Smooth muscle cell (in vitro differentiated cells): ENCODE results near the gene APPL2. TPM values are rescaled to one million over a fixed set of nuclear protein-coding genes. Genes with fewer than 3 reads are reported as not detected.
"Not testable (repeated sequence)": the region's sequence is repeated elsewhere in the genome, so short reads cannot be mapped to it uniquely, and the experiment has no call there.

Source experiments
- DNase-seq: peaks from one replicate; lab custom pipeline; 2025; ENCODE audit not compliant: unreplicated experiment; lab: John Stamatoyannopoulos, UW
- H2AFZ ChIP-seq: fragments of 200-600 bp; sonication (generic); 2 replicates; pipeline ENCODE4 v1.6.0; 2016; ENCODE audit warnings: antibody characterized with exemption, low read depth, mild to moderate bottlenecking
- H3F3A ChIP-seq: fragments of 200-600 bp; sonication (generic); 2 replicates; pipeline ENCODE4 v1.6.0; 2017; ENCODE audit warnings: antibody characterized with exemption, low read depth
- H3K27ac ChIP-seq: fragments of 200-600 bp; sonication (generic); 2 replicates; pipeline ENCODE4 v1.5.1; 2016; ENCODE audit warnings: low read depth, mild to moderate bottlenecking
- H3K27me3 ChIP-seq: fragments of 200-600 bp; sonication (generic); 2 replicates; pipeline ENCODE4 v1.6.1; 2016; ENCODE audit warnings: low read depth, mild to moderate bottlenecking
- H3K36me3 ChIP-seq: fragments of 200-600 bp; sonication (generic); 2 replicates; pipeline ENCODE4 v1.5.1; 2016; ENCODE audit warnings: low read depth
- H3K4me1 ChIP-seq: fragments of 200-600 bp; sonication (generic); 2 replicates; pipeline ENCODE4 v1.5.1; 2016; ENCODE audit warnings: low read depth
- H3K4me2 ChIP-seq: fragments of 200-600 bp; sonication (generic); 2 replicates; pipeline ENCODE4 v1.6.0; 2016; ENCODE audit warnings: mild to moderate bottlenecking
- H3K4me3 ChIP-seq: fragments of 200-600 bp; sonication (generic); 2 replicates; pipeline ENCODE4 v1.5.1; 2016; ENCODE audit warnings: mild to moderate bottlenecking
- H3K79me2 ChIP-seq: fragments of 200-600 bp; sonication (generic); 2 replicates; pipeline ENCODE4 v1.6.0; 2016; ENCODE audit warnings: low read depth, mild to moderate bottlenecking
- H3K9ac ChIP-seq: fragments of 200-600 bp; sonication (generic); 2 replicates; pipeline ENCODE4 v1.6.0; 2016; ENCODE audit warnings: low read depth
- H3K9me3 ChIP-seq: fragments of 200-600 bp; sonication (generic); replicated peaks from 2 replicates; pipeline ENCODE4 v1.5.1; 2016; ENCODE audit warnings: low read depth
- H4K20me1 ChIP-seq: fragments of 200-600 bp; sonication (generic); 2 replicates; pipeline ENCODE4 v1.6.0; 2016; ENCODE audit warnings: low read depth
- CTCF ChIP-seq: fragments of 200-600 bp; sonication (generic); IDR thresholded peaks from 2 replicates; pipeline ENCODE4 v1.5.1; 2017; ENCODE audit warnings: borderline replicate concordance, mild to moderate bottlenecking, antibody characterized with exemption; ENCODE audit not compliant: insufficient read depth, poor library complexity, severe bottlenecking
- WGBS: methylation state at CpG from one replicate; pipeline ENCODE4 v1.1.7; 2016; ENCODE audit warnings: low lambda C conversion rate; 5-methylcytosine and 5-hydroxymethylcytosine counted together
- polyA plus RNA-seq: library from polyadenylated mRNA; unstranded; fragments of >200 nt; fragmentation: Nextera tagmentation; extraction: Ambion mirVana; gene quantifications from 2 replicates; pipeline ENCODE4 v1.2.1, GENCODE V29; 2016
- total RNA-seq: library from RNA; depleted of rRNA; stranded (reverse); fragments of >200 nt; gene quantifications from 2 replicates; pipeline ENCODE4 v1.2.3, GENCODE V29; 2014

APPL2 gene
- total and polyA plus RNA-seq, 2 experiments from 2014 or later, result 19.8 to 22.4 TPM

DNA sequence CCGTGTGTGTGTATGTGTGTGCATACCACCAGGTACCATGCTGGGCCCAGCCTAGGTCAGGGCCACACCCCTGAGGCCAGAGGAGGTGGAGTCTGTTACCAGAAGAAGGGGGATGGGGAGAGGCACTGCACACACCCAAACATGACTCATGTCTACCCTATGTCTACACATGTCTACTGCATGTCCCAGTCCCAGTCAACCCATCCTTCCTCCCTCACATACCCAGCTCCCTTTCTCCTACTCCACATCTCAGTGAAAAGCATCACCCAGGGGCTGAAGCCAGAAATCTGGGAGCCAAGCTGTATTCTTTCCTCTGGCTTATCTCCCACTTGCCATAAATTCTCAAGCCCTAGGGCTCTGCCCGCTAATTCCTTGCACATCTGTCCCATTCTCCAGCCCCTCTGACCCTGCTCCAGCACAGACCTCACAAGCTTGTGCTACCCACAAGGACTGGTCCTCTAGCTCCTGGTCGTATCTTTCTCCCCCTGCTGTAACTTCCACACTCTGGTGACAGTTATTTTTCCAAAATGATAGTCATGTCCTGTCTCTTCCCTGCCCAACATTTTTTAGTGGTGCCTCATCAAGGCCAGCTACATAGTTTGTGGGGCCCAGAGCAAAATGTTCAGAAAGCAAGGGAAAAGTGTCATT is 18.0 kb upstream of the APPL2 start:
- Histone ChIP-seq H3K9ac (peak overlapping the region; percentile 53), H3K79me2 (no peaks in the 10 kb centered on the region), H3K4me2 (peak overlapping the region; percentile 76), H3K27me3 (no peaks in the 10 kb centered on the region), H2AFZ (no peak overlapping the region), H4K20me1 (no peaks in the 10 kb centered on the region), H3K9me3 (no peaks in the 10 kb centered on the region), H3K36me3 (no peaks in the 10 kb centered on the region), H3K4me3 (no peak overlapping the region), H3F3A (peaks cover 9% of the 10 kb centered on the region), H3K27ac (peak overlapping the region; percentile 78), H3K4me1 (no peaks in the 10 kb centered on the region)
- no peak for DNase-seq
- TF ChIP-seq CTCF, result no peak
- WGBS, result 40% methylated on average over 3 of the region's 3 CpGs

GRCh38 chr12:105252901-105253300 is 16.9 kb upstream of the APPL2 start:
- Histone ChIP-seq H3K4me3 (no peak overlapping the region), H3K9ac (no peak overlapping the region), H3K79me2 (no peaks in the 10 kb centered on the region), H2AFZ (no peak overlapping the region), H3K9me3 (no peaks in the 10 kb centered on the region), H3K4me1 (no peaks in the 10 kb centered on the region), H3K27ac (peak overlapping the region; percentile 78), H3K36me3 (no peaks in the 10 kb centered on the region), H3K4me2 (no peak overlapping the region), H3K27me3 (no peaks in the 10 kb centered on the region), H4K20me1 (no peaks in the 10 kb centered on the region), H3F3A (peaks cover 9% of the 10 kb centered on the region)
- no peak for DNase-seq
- 96% methylated on average over 5 of the region's 5 CpGs for WGBS
- TF ChIP-seq CTCF, result no peak

DNA sequence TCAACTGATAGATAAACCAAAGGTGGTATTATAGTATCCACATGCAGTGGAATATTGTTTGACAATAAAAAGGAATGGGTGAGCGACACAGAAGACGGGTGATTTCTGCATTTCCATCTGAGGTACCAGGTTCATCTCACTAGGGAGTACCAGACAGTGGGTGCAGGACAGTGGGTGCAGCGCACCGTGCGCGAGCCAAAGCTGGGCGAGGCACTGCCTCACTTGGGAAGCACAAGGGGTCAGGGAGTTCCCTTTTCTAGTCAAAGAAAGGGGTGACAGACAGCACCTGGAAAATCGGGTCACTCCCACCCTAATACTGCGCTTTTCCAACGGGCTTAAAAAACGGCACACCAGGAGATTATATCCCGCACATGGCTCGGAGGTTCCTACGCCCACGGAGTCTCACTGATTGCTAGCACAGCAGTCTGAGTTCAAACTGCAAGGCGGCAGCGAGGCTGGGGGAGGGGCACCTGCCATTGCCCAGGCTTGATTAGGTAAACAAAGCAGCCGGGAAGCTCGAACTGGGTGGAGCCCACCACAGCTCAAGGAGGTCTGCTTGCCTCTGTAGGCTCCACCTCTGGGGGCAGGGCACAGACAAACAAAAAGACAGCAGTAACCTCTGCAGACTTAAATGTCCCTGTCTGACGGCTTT is 9.9 kb upstream of the APPL2 start:
- H3K9me3 ChIP-seq, H4K20me1 ChIP-seq, H3K36me3 ChIP-seq, H3K4me1 ChIP-seq, H3F3A ChIP-seq, H3K27me3 ChIP-seq, H3K4me2 ChIP-seq, H3K9ac ChIP-seq, H3K79me2 ChIP-seq, H2AFZ ChIP-seq, H3K27ac ChIP-seq, DNase-seq, H3K4me3 ChIP-seq: not testable (repeated sequence)
- WGBS, result 92% methylated on average over 20 of the region's 20 CpGs

DNA sequence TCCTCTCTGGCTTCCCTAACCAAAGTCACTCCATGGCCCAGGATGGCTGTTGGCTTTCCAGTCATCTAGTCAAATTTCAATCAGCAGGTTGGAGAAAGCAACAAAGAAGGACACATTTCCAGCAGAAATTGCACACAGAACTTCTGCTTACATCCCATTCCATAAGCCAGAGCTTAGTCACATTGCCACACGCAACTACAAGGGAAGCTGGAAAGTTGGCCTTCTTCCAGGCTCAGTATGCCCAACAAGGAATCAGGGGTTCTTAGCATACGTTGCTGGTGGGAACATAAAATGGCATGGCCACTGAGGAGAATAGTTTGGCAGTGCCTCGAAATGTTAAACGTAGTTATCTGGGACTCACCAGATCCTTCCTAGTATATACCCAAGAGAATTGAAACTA is 9.3 kb upstream of the APPL2 start:
- Histone ChIP-seq H3K9ac (no peak overlapping the region), H3K36me3 (no peaks in the 10 kb centered on the region), H3K4me3 (no peak overlapping the region), H3K79me2 (no peaks in the 10 kb centered on the region), H3K27ac (no peak overlapping the region), H2AFZ (no peak overlapping the region), H3K9me3 (no peaks in the 10 kb centered on the region), H3F3A (no peaks in the 10 kb centered on the region), H4K20me1 (no peaks in the 10 kb centered on the region), H3K4me2 (no peak overlapping the region), H3K4me1 (no peaks in the 10 kb centered on the region), H3K27me3 (no peaks in the 10 kb centered on the region)
- WGBS, result 81% methylated on average over 4 of the region's 4 CpGs
- no peak for DNase-seq
- TF ChIP-seq CTCF, result no peak
